ENCODE data around the gene BASP1. TPM values are rescaled to one million over a fixed set of nuclear protein-coding genes. Genes with fewer than 3 reads are reported as not detected.
A peak's percentile ranks its signal among the peaks of the same experiment; 100 is the strongest.

The BASP1 gene
- total RNA-seq, 2 donors from 2014 or later, result 60.3 to 63.0 TPM

DNA sequence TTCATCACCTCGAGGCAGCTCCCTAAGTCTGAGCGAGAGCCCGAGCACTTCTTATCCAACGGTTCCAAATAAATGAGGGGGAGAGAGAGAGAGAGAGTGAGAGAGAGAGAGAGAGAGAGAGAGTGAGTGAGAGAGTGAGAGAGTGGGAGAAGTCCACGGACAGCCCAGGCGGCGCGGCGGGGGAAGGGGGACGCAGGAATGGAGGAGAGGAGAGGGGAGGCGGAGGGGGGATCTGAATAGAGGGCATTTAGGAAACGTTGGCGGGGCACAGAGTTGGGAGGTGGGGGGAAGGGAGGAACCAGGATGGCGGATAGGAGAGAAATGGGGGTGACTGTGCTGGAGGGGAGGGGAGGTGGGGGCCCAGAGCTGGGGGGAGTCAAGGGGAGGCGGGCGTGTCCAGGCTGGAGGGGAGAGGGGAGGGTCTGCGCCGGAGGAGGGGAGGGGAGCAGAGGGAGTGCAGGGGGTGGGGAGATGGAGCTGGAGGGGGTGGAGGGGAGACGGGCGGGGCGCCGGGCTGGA lies 398 bp upstream of the BASP1 start:
- Mint-ChIP-seq H3K27ac (no peak overlapping the region), H3K9me3 (peaks cover 2% of the 10 kb centered on the region), H3K4me1 (peaks cover 24% of the 10 kb centered on the region), H3K36me3 (ENCODE audit: low read depth) (no peaks in the 10 kb centered on the region), H3K27me3 (ENCODE audit: insufficient read depth) (peaks cover 7% of the 10 kb centered on the region), H3K4me3 (peak overlapping the region; percentile 90)
- H3K27me3 ChIP-seq (ENCODE audit: control insufficient read depth, insufficient read depth, low read length, poor library complexity, severe bottlenecking), result no peaks in the 10 kb centered on the region
- H3K4me3 ChIP-seq (ENCODE audit: low read length), result peak overlapping the region; percentile 79
- H3K9me3 ChIP-seq (ENCODE audit: control insufficient read depth, low read length), result no peaks in the 10 kb centered on the region
- H3K9ac ChIP-seq (ENCODE audit: extremely low read depth, low read length, poor library complexity, severe bottlenecking), result peak overlapping the region; percentile 28
- peaks cover 13% of the 10 kb centered on the region for H3K36me3 ChIP-seq (ENCODE audit: control insufficient read depth, insufficient read depth, low read length)
- DNase-seq, result peak; percentile 86
- peaks cover 7% of the 10 kb centered on the region for H3K4me1 ChIP-seq (ENCODE audit: control insufficient read depth, insufficient read depth, low read length)
- WGBS, 2 experiments (ENCODE audit: insufficient coverage in 1 of 2, insufficient read length in 1 of 2), result 0% methylated on average over 3 to 20 of the region's 22 CpGs
- H3K27ac ChIP-seq (ENCODE audit: low read depth, low read length), result peak overlapping the region; percentile 77
- no peak for TF ChIP-seq CTCF (conservative IDR thresholded peaks at IDR 0.05)

- Mint-ChIP-seq H3K36me3 (ENCODE audit: low read depth) (peaks cover 3% of the 10 kb centered on the region), H3K4me3 (peak overlapping the region; percentile 90), H3K9me3 (peaks cover 2% of the 10 kb centered on the region), H3K27ac (peak overlapping the region; percentile 93), H3K27me3 (ENCODE audit: insufficient read depth) (peaks cover 7% of the 10 kb centered on the region), H3K4me1 (peaks cover 25% of the 10 kb centered on the region)
- Histone ChIP-seq H3K27me3 (ENCODE audit: control insufficient read depth, insufficient read depth, low read length, poor library complexity, severe bottlenecking) (no peaks in the 10 kb centered on the region), H3K9ac (ENCODE audit: extremely low read depth, low read length, poor library complexity, severe bottlenecking) (peak overlapping the region; percentile 82), H3K9me3 (ENCODE audit: control insufficient read depth, low read length) (no peaks in the 10 kb centered on the region), H3K4me3 (ENCODE audit: low read length) (peak overlapping the region; percentile 92), H3K27ac (ENCODE audit: low read depth, low read length) (peak overlapping the region; percentile 91), H3K4me1 (ENCODE audit: control insufficient read depth, insufficient read depth, low read length) (peaks cover under 1% of the 10 kb centered on the region), H3K36me3 (ENCODE audit: control insufficient read depth, insufficient read depth, low read length) (peaks cover 13% of the 10 kb centered on the region)
- TF ChIP-seq CTCF (conservative IDR thresholded peaks at IDR 0.05), result no peak
- peak; percentile 70 for DNase-seq
- 0 to 2% methylated on average over 19 to 45 of the region's 45 CpGs for whole genome bisulfite sequencing, 2 experiments (ENCODE audit: insufficient coverage in 1 of 2, insufficient read length in 1 of 2)
These were observed 1.0 kb downstream of the BASP1 start for GRCh38 chr5:17218353-17219005.

GRCh38 chr5:17219006-17219422 lies 1.6 kb downstream of the BASP1 start:
- Mint-ChIP-seq H3K9me3 (peaks cover 2% of the 10 kb centered on the region), H3K27me3 (ENCODE audit: insufficient read depth) (peaks cover 7% of the 10 kb centered on the region), H3K4me1 (peaks cover 27% of the 10 kb centered on the region), H3K27ac (peak overlapping the region; percentile 93), H3K4me3 (peak overlapping the region; percentile 90), H3K36me3 (ENCODE audit: low read depth) (peaks cover 3% of the 10 kb centered on the region)
- peak; percentile 87 for DNase-seq
- Histone ChIP-seq H3K36me3 (ENCODE audit: control insufficient read depth, insufficient read depth, low read length) (peaks cover 13% of the 10 kb centered on the region), H3K9ac (ENCODE audit: extremely low read depth, low read length, poor library complexity, severe bottlenecking) (peak overlapping the region; percentile 82), H3K4me1 (ENCODE audit: control insufficient read depth, insufficient read depth, low read length) (peaks cover 5% of the 10 kb centered on the region), H3K27me3 (ENCODE audit: control insufficient read depth, insufficient read depth, low read length, poor library complexity, severe bottlenecking) (no peaks in the 10 kb centered on the region), H3K27ac (ENCODE audit: low read depth, low read length) (peak overlapping the region; percentile 91), H3K4me3 (ENCODE audit: low read length) (peak overlapping the region; percentile 92), H3K9me3 (ENCODE audit: control insufficient read depth, low read length) (no peaks in the 10 kb centered on the region)
- 0 to 2% methylated on average over 6 to 20 of the region's 20 CpGs for WGBS, 2 experiments (ENCODE audit: insufficient coverage in 1 of 2, insufficient read length in 1 of 2)
- no peak for TF ChIP-seq CTCF (conservative IDR thresholded peaks at IDR 0.05)
